ENCODE data around the gene CCDC182. TPM values are rescaled to one million over a fixed set of nuclear protein-coding genes. Genes with fewer than 3 reads are reported as not detected.

The CCDC182 gene
- total and polyA plus RNA-seq, 2 experiments from 2014 or later: not detected

DNA sequence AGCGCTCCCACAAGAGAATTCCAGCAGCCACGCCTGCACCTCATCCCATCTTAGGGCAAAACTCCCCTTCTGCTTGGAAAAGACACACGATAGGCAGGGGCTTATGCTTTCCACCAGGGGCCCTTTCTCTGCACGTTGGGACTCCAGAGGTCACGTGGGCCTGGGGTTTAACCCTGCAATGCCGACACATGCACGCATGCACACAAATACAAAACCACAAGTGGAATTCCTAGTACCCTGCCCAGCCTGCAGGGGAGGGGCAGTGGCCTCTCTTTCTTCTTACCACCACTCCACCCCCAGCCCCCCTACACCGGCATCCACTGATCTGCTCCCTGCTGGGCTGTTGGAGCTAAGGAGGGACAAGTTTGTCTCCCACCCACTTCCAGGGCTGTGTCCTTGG lies 16.8 kb upstream of the CCDC182 start (continued):
- TF ChIP-seq, protein P1, sequence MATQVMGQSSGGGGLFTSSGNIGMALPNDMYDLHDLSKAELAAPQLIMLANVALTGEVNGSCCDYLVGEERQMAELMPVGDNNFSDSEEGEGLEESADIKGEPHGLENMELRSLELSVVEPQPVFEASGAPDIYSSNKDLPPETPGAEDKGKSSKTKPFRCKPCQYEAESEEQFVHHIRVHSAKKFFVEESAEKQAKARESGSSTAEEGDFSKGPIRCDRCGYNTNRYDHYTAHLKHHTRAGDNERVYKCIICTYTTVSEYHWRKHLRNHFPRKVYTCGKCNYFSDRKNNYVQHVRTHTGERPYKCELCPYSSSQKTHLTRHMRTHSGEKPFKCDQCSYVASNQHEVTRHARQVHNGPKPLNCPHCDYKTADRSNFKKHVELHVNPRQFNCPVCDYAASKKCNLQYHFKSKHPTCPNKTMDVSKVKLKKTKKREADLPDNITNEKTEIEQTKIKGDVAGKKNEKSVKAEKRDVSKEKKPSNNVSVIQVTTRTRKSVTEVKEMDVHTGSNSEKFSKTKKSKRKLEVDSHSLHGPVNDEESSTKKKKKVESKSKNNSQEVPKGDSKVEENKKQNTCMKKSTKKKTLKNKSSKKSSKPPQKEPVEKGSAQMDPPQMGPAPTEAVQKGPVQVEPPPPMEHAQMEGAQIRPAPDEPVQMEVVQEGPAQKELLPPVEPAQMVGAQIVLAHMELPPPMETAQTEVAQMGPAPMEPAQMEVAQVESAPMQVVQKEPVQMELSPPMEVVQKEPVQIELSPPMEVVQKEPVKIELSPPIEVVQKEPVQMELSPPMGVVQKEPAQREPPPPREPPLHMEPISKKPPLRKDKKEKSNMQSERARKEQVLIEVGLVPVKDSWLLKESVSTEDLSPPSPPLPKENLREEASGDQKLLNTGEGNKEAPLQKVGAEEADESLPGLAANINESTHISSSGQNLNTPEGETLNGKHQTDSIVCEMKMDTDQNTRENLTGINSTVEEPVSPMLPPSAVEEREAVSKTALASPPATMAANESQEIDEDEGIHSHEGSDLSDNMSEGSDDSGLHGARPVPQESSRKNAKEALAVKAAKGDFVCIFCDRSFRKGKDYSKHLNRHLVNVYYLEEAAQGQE (IDR thresholded peaks at IDR 0.05; ENCODE audit: unreplicated experiment): no peak
- TF ChIP-seq, protein P2, sequence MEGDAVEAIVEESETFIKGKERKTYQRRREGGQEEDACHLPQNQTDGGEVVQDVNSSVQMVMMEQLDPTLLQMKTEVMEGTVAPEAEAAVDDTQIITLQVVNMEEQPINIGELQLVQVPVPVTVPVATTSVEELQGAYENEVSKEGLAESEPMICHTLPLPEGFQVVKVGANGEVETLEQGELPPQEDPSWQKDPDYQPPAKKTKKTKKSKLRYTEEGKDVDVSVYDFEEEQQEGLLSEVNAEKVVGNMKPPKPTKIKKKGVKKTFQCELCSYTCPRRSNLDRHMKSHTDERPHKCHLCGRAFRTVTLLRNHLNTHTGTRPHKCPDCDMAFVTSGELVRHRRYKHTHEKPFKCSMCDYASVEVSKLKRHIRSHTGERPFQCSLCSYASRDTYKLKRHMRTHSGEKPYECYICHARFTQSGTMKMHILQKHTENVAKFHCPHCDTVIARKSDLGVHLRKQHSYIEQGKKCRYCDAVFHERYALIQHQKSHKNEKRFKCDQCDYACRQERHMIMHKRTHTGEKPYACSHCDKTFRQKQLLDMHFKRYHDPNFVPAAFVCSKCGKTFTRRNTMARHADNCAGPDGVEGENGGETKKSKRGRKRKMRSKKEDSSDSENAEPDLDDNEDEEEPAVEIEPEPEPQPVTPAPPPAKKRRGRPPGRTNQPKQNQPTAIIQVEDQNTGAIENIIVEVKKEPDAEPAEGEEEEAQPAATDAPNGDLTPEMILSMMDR (conservative IDR thresholded peaks at IDR 0.05; ENCODE audit: low read depth in 2 of 2): no peak
- TF ChIP-seq JUNB (IDR thresholded peaks at IDR 0.05; ENCODE audit: unreplicated experiment): no peak
- no peak for TF ChIP-seq ZNF331 (CRISPR knock-in tag; IDR thresholded peaks at IDR 0.05; ENCODE audit: low read depth)
- no peak for TF ChIP-seq EZH2phosphoT487 (IDR thresholded peaks at IDR 0.05; ENCODE audit: unreplicated experiment)
- TF ChIP-seq, protein P3, sequence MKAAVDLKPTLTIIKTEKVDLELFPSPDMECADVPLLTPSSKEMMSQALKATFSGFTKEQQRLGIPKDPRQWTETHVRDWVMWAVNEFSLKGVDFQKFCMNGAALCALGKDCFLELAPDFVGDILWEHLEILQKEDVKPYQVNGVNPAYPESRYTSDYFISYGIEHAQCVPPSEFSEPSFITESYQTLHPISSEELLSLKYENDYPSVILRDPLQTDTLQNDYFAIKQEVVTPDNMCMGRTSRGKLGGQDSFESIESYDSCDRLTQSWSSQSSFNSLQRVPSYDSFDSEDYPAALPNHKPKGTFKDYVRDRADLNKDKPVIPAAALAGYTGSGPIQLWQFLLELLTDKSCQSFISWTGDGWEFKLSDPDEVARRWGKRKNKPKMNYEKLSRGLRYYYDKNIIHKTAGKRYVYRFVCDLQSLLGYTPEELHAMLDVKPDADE (IDR thresholded peaks at IDR 0.05): no peak

DNA sequence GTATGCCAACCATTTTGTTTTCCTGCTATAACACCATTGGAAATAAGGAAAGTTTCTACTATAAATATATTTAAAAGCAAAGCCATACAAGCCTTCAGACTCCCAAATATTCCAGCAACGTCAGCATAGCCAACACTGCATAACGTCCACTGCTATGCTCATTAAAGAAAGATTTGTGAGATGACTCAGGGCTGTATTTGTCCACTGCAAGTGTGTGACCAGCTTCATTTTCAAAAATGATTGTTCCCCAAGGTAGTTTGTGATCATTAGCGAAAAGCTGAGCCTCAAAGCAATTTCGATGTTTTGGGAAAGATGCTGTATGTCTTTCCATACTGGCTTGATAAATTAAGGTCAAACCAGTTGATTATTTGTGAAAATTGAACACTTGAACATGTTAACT lies 14.9 kb upstream of the CCDC182 start:
- H3K4me1 Mint-ChIP-seq: peaks cover 18% of the 10 kb centered on the region
- Histone ChIP-seq H3K27ac (ENCODE audit: low read depth) (no peak overlapping the region), H3K79me2 (replicated peaks; ENCODE audit: insufficient read depth) (no peaks in the 10 kb centered on the region)
- TF ChIP-seq CREB1 (CRISPR knock-in tag; IDR thresholded peaks at IDR 0.05; ENCODE audit: low read depth) (no peak), ZNF114 (CRISPR knock-in tag; IDR thresholded peaks at IDR 0.05) (no peak), EZH2phosphoT487 (IDR thresholded peaks at IDR 0.05; ENCODE audit: unreplicated experiment) (no peak)
- TF ChIP-seq, protein P2 (conservative IDR thresholded peaks at IDR 0.05; ENCODE audit: low read depth in 2 of 2): no peak
- TF ChIP-seq, protein P4, sequence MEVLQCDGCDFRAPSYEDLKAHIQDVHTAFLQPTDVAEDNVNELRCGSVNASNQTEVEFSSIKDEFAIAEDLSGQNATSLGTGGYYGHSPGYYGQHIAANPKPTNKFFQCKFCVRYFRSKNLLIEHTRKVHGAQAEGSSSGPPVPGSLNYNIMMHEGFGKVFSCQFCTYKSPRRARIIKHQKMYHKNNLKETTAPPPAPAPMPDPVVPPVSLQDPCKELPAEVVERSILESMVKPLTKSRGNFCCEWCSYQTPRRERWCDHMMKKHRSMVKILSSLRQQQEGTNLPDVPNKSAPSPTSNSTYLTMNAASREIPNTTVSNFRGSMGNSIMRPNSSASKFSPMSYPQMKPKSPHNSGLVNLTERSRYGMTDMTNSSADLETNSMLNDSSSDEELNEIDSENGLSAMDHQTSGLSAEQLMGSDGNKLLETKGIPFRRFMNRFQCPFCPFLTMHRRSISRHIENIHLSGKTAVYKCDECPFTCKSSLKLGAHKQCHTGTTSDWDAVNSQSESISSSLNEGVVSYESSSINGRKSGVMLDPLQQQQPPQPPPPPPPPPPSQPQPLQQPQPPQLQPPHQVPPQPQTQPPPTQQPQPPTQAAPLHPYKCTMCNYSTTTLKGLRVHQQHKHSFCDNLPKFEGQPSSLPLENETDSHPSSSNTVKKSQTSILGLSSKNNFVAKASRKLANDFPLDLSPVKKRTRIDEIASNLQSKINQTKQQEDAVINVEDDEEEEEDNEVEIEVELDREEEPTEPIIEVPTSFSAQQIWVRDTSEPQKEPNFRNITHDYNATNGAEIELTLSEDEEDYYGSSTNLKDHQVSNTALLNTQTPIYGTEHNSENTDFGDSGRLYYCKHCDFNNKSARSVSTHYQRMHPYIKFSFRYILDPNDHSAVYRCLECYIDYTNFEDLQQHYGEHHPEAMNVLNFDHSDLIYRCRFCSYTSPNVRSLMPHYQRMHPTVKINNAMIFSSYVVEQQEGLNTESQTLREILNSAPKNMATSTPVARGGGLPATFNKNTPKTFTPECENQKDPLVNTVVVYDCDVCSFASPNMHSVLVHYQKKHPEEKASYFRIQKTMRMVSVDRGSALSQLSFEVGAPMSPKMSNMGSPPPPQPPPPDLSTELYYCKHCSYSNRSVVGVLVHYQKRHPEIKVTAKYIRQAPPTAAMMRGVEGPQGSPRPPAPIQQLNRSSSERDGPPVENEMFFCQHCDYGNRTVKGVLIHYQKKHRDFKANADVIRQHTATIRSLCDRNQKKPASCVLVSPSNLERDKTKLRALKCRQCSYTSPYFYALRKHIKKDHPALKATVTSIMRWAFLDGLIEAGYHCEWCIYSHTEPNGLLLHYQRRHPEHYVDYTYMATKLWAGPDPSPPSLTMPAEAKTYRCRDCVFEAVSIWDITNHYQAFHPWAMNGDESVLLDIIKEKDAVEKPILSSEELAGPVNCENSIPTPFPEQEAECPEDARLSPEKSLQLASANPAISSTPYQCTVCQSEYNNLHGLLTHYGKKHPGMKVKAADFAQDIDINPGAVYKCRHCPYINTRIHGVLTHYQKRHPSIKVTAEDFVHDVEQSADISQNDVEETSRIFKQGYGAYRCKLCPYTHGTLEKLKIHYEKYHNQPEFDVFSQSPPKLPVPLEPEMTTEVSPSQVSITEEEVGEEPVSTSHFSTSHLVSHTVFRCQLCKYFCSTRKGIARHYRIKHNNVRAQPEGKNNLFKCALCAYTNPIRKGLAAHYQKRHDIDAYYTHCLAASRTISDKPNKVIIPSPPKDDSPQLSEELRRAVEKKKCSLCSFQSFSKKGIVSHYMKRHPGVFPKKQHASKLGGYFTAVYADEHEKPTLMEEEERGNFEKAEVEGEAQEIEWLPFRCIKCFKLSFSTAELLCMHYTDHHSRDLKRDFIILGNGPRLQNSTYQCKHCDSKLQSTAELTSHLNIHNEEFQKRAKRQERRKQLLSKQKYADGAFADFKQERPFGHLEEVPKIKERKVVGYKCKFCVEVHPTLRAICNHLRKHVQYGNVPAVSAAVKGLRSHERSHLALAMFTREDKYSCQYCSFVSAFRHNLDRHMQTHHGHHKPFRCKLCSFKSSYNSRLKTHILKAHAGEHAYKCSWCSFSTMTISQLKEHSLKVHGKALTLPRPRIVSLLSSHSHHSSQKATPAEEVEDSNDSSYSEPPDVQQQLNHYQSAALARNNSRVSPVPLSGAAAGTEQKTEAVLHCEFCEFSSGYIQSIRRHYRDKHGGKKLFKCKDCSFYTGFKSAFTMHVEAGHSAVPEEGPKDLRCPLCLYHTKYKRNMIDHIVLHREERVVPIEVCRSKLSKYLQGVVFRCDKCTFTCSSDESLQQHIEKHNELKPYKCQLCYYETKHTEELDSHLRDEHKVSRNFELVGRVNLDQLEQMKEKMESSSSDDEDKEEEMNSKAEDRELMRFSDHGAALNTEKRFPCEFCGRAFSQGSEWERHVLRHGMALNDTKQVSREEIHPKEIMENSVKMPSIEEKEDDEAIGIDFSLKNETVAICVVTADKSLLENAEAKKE (CRISPR knock-in tag; IDR thresholded peaks at IDR 0.05): no peak

More for the DNA sequence above, 14.9 kb upstream of the CCDC182 start:
- DNase-seq (ENCODE audit: low spot score) (no peak), ATAC-seq (no peak)
- Histone ChIP-seq H3K27me3 (ENCODE audit: insufficient read depth) (no peaks in the 10 kb centered on the region), H3F3A (replicated peaks; ENCODE audit: low read depth) (no peaks in the 10 kb centered on the region), H3K36me3 (ENCODE audit: insufficient read depth) (no peaks in the 10 kb centered on the region), H3K9me2 (ENCODE audit: insufficient read depth) (no peaks in the 10 kb centered on the region), H4K20me1 (replicated peaks; ENCODE audit: insufficient read depth) (no peaks in the 10 kb centered on the region), H3K4me2 (no peak overlapping the region), H3K4me3 (no peak overlapping the region), H3K4me1 (ENCODE audit: insufficient read depth) (peaks cover 13% of the 10 kb centered on the region), H2AFZ (no peak overlapping the region)
- peaks cover 3% of the 10 kb centered on the region for H3K27me3 Mint-ChIP-seq (ENCODE audit: insufficient read depth, low read depth, poor library complexity)
- no peak overlapping the region for H3K4me3 Mint-ChIP-seq
- no peaks in the 10 kb centered on the region for H3K36me3 Mint-ChIP-seq (ENCODE audit: low read depth)
- no peaks in the 10 kb centered on the region for H3K9me3 Mint-ChIP-seq
- no peak overlapping the region for H3K27ac Mint-ChIP-seq
